Measurements from ENCODE around the gene SLC25A26.
A peak's percentile ranks its signal among the peaks of the same experiment; 100 is the strongest.
"Not testable (repeated sequence)": the region's sequence is repeated elsewhere in the genome, so short reads cannot be mapped to it uniquely, and the experiment has no call there.

SLC25A26 gene

GRCh38 chr3:66270701-66271100, 49.9 kb downstream of the SLC25A26 start:
- DNase-seq, result no peak

GRCh38 chr3:66271231-66271630, 50.4 kb downstream of the SLC25A26 start:
- DNase-seq, result no peak

- DNase-seq, result no peak
Measured at GRCh38 chr3:66272016-66272415, 51.2 kb downstream of the SLC25A26 start.

- not testable (repeated sequence) for DNase-seq
Measured at GRCh38 chr3:66274837-66275236, 54.0 kb downstream of the SLC25A26 start.

- peak; percentile 67 for DNase-seq
Measured at GRCh38 chr3:66276705-66277274, 56.0 kb downstream of the SLC25A26 start.

- no peak for DNase-seq
Measured at GRCh38 chr3:66279168-66279567, 58.4 kb downstream of the SLC25A26 start.

- DNase-seq, result no peak
Measured at GRCh38 chr3:66280304-66280703, 59.5 kb downstream of the SLC25A26 start.

GRCh38 chr3:66291922-66292321, 71.1 kb downstream of the SLC25A26 start:
- DNase-seq, result not testable (repeated sequence)

- no peak for DNase-seq
Measured at GRCh38 chr3:66297260-66297873, 76.6 kb downstream of the SLC25A26 start.

GRCh38 chr3:66297900-66298299, 77.1 kb downstream of the SLC25A26 start:
- DNase-seq, result no peak

GRCh38 chr3:66298591-66298990, 77.8 kb downstream of the SLC25A26 start:
- DNase-seq, result no peak

GRCh38 chr3:66299085-66299484, 78.3 kb downstream of the SLC25A26 start:
- not testable (repeated sequence) for DNase-seq

GRCh38 chr3:66299891-66300290, 79.1 kb downstream of the SLC25A26 start:
- DNase-seq, result no peak

GRCh38 chr3:66302288-66302687, 81.5 kb downstream of the SLC25A26 start:
- peak; percentile 83 for DNase-seq

- peak; percentile 70 for DNase-seq
Measured at GRCh38 chr3:66303491-66303901, 82.7 kb downstream of the SLC25A26 start.

- DNase-seq, result no peak
Measured at GRCh38 chr3:66304293-66304692, 83.5 kb downstream of the SLC25A26 start.

- not testable (repeated sequence) for DNase-seq
Measured at GRCh38 chr3:66306086-66306485, 85.3 kb downstream of the SLC25A26 start.

GRCh38 chr3:66306991-66307390, 86.2 kb downstream of the SLC25A26 start:
- DNase-seq, result not testable (repeated sequence)

GRCh38 chr3:66312039-66312438, 91.2 kb downstream of the SLC25A26 start:
- DNase-seq, result no peak

GRCh38 chr3:66314455-66314854, 93.7 kb downstream of the SLC25A26 start:
- DNase-seq, result no peak

- no peak for DNase-seq
Measured at GRCh38 chr3:66317750-66318376, 97.1 kb downstream of the SLC25A26 start.

- no peak for DNase-seq
Measured at GRCh38 chr3:66320390-66320789, 99.6 kb downstream of the SLC25A26 start.

- no peak for DNase-seq
Measured at GRCh38 chr3:66322436-66322835, 101.6 kb downstream of the SLC25A26 start.

- no peak for DNase-seq
Measured at GRCh38 chr3:66326340-66326739, 105.5 kb downstream of the SLC25A26 start.
